GM21447 (cell line): ENCODE results near the gene CARMIL3.
"Not testable (repeated sequence)": the region's sequence is repeated elsewhere in the genome, so short reads cannot be mapped to it uniquely, and the experiment has no call there.

Experiments used
- ATAC-seq: cut with Tn5 transposase; IDR thresholded peaks from one replicate; pipeline ENCODE4 v1.9.1; 2021; ENCODE audit not compliant: unreplicated experiment

The CARMIL3 gene, protein sequence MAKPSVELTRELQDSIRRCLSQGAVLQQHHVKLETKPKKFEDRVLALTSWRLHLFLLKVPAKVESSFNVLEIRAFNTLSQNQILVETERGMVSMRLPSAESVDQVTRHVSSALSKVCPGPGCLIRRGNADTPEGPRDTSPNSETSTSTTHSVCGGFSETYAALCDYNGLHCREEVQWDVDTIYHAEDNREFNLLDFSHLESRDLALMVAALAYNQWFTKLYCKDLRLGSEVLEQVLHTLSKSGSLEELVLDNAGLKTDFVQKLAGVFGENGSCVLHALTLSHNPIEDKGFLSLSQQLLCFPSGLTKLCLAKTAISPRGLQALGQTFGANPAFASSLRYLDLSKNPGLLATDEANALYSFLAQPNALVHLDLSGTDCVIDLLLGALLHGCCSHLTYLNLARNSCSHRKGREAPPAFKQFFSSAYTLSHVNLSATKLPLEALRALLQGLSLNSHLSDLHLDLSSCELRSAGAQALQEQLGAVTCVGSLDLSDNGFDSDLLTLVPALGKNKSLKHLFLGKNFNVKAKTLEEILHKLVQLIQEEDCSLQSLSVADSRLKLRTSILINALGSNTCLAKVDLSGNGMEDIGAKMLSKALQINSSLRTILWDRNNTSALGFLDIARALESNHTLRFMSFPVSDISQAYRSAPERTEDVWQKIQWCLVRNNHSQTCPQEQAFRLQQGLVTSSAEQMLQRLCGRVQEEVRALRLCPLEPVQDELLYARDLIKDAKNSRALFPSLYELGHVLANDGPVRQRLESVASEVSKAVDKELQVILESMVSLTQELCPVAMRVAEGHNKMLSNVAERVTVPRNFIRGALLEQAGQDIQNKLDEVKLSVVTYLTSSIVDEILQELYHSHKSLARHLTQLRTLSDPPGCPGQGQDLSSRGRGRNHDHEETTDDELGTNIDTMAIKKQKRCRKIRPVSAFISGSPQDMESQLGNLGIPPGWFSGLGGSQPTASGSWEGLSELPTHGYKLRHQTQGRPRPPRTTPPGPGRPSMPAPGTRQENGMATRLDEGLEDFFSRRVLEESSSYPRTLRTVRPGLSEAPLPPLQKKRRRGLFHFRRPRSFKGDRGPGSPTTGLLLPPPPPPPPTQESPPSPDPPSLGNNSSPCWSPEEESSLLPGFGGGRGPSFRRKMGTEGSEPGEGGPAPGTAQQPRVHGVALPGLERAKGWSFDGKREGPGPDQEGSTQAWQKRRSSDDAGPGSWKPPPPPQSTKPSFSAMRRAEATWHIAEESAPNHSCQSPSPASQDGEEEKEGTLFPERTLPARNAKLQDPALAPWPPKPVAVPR (N-terminal part only)

DNA sequence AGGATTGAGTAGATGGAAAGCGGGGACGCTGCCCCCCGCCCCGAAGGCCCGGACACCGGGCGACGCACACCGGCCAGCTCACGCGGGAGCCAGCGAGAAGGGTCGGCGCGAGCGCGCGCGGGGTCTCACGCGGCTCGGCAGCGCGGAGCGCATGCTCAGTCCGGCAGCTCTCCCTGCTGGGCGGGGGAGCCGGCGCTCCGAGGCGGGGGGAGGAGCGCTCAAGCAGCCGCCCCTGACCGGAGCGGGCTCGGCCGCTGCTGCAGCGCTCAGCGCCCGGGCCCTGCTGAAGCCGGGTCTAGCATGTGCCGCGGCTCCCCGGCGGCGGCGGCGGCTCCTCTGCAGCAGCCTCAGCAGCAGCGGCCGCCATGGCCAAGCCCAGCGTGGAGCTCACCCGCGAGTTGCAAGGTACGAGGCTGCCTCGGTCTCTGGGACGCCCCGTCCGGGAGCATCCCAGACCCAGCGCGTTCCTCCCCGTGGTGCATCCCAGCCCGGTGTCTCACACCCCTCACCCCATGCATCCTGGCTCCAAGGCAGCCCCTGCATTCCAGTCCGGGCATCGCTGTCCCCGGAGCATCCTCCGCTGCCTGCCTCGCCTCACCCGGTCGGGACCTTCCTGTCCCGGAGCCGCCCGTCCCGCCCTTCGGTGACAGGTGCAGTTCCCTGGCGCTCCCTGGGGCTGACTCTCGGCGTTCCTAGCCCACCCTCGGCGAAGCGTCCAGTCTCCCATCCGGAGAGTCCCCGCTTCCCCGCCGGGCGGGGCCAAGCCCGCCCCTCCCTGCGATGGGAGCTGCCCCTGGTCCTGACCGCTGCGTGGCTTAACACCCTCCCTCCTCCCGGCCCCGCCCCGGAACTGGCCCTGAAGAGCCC, at the start of gene CARMIL3:
Gene CARMIL3 (plus strand): TSS at position 221 of the 867 bp plus-strand sequence. CDS start 145 bp downstream, at position 366.
- ATAC-seq = peak; percentile 67

DNA sequence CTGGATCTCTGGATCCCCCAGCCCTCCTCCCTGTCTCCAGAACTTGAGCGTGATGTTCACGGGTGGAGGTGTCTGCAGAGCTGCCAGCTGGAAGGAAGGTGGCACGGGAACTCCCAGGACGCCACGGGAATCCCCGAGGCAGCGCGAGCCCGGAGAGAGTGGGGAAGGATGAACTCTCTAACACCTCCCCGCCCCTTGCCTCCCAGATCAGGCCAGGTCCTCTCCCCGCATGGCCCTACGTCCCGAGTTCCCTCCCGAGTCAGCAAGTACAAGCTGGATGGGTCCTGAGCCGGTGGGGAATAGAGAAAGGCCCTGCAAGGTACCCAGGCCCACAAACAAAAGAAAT, 45.4 kb upstream of the CARMIL3 start:
- not testable (repeated sequence) for ATAC-seq

DNA sequence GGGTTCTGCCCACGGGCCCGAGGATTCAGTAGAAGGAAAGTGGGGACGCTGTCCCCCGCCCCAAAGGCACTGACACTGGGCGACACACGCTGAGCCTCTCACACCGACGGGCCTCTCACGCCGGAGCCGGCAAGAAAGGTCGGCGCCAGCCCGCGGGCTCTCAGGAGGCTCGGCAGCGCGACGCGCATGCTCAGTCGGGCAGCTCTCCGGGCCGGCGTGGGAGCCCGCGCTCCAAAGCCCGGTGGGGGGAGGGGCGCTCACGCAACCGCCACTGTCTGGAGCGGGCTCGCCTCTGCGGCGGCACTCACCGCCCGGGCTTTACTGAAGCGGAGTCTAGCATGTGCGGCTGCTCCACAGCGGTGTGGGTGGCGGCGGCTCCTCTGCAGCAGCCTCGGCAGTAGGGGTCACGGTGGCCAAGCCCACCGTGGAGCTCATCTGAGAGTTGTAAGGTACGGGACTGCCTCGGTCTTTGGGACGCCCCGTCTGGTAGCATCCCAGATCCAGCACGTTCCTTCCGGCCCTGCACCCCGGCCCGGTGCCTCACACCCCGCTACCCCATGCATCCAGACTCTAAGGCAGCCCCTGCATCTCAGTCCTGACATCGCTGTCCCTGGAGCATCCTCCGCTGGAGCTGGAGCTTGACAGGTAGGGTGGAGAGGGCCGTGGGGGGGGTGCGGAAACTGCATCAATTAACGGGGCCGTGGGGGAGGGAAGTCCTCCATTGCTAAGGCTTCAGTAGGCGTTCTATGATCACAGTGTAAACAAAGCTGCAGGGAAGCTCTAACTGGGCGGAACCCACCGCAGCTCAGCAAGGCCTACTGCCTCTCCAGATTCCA, 44.8 kb upstream of the CARMIL3 start:
- peak; percentile 74 for ATAC-seq

DNA sequence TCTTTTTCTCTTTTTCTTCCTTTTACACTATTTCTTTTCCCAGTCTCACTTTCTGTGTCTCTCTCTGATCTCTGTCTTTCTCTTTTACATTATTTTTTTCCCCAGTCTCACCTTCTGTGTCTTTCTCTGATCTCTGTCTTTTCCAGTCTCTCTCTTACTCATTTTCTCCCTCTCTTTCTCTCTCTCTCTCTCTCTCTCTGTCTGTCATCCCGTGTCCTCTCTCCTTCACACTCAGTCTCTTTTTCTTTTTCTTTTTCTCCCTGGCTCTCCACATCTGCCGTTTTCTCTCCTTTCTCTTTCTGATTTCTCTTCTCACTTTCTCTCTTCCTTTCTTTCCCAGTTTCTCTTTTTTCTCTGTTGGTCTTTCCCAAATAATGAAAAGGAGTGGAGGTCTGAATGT, 40.8 kb upstream of the CARMIL3 start:
- ATAC-seq = no peak

DNA sequence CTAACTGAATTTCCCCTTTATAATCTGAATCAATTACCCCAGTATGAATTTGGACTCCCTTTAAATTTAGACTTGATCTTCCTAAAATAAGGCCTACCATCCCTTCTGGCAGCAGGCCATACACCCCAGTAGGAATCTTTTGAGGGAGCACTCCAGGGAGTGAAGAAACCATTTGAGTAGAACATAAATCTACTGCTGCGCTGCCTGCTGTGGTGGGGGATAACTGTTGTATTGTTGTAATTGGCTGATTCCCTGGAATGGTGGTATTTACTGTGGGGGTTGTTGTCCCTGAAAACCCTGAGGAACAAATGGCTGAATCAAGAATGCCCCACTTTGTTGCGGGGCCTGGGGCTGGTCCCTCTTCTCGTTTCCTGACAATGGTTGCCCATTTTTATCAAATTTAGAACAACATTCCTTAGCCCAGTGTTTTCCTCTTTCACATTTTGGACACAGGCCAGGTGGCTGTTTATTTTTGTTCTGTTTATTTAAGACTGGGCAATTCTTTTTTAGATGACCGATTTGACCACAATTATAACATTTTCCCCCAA, 39.0 kb upstream of the CARMIL3 start:
- not testable (repeated sequence) for ATAC-seq

DNA sequence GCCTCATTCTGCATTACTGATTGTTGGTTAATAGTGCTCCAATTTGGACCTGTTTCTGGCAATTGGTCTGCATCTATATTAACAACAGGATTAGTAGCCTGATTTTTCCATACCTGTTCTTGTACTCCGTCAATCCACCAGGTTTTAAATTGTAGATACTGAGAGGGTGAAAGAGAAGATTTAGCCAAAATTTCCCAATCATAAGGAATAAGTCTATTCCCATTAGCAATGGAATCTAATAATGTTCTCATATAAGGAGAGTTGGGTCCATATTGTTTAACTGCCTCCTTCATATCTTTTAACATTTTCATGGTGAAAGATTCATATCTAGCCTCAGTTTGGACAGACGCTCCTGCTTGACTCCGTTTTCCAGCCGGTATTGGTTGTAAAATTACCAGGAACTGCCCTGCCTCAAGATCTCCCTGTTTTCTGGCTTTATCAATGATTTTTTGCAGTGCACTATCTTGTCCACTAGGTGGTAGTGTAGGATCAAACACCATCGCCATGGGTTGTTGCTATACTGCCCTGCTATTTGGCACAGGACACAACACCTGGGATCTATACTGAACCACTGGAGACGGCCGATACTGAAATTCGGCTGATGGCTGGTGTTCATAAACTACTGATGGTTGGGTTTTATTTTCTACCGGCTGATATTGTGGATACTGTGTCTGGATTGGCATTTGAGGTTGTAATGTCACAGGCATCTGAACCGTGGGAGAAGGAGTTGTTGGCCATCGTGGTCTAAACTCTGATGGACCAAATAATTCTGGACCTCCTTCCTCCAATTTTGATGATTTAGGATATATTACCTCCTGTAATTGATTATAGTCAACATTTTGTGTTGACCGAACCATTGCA, 37.9 kb upstream of the CARMIL3 start:
- peak; percentile 69 for ATAC-seq

DNA sequence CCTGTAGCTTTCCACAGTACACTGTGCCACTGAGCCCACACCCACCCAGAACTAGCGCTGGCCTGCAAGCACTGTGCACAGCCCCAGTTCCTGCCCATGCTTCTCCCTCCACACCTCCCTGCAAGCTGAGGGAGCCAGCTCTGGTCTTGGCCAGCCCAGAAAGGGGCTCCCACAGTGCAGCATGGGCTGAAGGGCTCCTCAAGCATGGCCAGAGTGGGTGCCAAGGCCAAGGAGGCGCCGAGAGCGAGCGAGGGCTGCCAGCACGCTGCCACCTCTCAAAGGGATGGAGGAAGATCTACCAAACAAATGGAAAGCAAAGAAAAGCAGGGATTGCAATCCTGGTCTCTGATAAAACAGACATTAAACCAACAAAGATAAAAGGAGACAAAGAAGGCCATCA, 36.1 kb upstream of the CARMIL3 start:
- ATAC-seq = not testable (repeated sequence)

DNA sequence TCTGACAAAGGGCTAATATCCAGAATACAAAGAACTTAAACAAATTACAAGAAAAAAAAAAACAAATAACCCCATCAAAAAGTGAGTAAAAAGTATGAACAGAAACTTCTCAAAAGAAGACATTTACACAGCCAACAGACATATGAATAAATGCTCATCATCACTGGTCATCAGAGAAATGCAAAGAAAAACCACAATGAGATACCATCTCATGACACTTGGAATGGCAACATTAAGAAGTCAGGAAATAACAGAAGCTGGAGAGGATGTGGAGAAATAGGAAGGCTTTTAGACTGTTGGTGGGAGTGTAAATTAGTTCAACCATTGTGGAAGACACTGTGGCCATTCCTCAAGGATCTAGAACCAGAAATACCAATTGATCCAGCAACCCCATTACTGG, 32.8 kb upstream of the CARMIL3 start:
- not testable (repeated sequence) for ATAC-seq

DNA sequence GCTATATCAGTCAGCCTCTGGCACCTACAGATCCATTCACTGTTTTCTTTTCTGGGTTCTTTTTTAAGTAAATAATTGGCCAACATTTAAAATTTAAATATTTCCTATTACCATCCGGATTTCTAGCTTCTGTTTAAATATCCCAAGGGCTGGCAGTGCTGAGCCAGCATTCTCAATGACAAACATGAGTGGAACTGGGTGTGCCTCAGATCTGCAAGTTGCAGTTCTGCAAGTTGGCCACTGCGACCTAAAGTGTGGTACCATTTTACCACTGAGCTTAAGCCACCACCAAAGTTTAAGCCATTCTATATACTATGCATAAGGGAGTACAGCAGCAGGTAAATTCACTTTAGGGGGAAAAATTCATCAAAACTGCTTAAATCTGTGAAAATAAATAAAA, 31.9 kb upstream of the CARMIL3 start:
- ATAC-seq = not testable (repeated sequence)

DNA sequence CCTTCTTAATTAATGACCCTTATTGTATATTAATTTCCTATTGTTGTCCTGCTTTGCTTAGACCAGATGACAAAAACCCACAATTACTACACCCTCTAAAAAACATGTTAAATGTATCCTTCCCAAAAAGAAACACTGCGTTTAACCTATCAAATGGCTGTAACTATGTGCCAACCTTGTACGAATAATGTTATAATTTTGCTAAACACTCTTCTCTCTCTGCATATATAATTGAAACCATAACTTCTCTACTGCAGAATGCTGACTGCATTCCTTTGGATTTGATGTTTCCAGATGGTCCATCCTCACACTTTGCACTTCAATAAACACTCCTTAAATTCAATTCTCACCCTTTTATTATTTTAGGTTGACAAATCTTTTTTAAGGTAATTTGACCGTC, 31.3 kb upstream of the CARMIL3 start:
- not testable (repeated sequence) for ATAC-seq

DNA sequence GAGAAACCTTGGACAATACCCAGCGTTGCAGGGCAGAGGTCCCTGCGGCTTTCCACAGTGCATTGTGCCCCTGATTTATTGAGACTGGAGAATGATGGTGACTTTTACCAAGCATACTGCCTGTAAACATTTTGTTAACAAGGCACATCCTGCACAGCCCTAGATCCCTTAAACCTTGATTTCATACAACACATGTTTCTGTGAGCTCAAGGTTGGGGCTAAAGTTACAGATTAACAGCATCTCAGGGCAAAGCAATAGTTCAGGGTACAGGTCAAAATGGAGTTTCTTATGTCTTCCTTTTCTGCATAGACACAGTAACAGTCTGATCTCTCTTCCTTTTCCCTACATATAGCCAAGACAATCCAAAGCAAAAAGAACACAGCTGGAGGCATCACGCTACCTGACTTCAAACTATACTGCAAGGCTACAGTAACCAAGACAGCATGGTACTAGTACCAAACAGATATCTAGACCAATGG, 26.8 kb upstream of the CARMIL3 start:
- ATAC-seq = not testable (repeated sequence)

DNA sequence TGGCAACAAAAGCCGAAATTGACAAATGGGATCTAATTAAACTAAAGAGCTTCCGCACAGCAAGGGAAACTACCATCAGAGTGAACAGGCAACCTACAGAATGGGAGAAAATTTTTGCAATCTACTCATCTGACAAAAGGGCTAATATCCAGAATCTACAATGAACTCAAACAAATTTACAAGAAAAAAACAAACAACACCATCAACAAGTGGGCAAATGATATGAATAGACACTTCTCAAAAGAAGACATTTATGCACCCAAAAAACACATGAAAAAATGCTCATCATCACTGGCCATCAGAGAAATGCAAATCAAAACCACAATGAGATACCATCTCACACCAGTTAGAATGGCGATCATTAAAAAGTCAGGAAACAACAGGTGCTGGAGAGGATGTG, 22.1 kb upstream of the CARMIL3 start:
- not testable (repeated sequence) for ATAC-seq

DNA sequence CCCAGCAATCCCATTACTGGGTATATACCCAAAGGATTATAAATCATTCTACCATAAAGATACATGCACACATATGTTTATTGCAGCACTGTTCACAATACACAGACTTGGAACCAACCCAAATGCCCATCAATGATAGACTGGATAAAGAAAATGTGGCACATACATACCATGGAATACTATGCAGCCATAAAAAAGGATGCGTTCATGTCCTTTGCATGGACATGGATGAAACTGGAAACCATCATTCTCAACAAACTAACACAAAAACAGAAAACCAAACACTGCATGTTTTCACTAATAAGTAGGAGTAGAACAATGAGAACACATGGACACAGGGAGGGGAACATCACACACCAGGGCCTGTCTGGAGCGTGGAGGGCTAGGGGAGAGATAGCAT, 20.5 kb upstream of the CARMIL3 start:
- ATAC-seq = not testable (repeated sequence)

DNA sequence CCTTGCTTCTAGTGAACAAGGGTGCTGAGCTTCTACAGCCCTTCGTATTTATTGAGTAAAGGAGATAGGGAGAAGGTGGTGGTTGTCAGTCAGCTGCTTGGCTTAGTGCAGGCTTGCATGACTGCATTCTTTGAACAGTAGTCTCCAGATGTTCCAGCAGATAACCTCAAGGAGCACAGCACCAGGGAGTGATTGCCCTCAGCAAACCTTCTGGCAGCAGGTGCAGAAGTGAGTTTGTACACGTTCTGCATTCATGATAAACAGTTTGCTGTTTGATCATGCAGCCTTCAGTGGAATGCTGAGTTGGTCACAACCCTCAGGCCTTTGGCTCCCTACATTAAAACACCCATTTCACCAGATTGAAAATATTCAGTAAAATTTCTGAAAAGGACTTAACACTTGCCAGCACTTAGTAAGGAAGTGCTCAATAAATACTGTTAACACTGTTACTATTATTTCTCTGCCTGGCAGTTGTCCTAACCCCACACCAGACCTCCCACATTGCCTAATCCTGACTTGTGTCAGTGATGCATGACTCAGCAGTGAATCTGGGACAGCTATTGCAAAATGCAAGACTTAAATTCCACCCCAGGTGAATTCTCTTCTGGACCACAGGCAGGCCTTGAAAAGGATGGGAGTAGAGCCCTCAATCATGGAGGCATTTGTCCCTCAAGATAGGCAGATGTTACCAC, 18.9 kb upstream of the CARMIL3 start:
- no peak for ATAC-seq

DNA sequence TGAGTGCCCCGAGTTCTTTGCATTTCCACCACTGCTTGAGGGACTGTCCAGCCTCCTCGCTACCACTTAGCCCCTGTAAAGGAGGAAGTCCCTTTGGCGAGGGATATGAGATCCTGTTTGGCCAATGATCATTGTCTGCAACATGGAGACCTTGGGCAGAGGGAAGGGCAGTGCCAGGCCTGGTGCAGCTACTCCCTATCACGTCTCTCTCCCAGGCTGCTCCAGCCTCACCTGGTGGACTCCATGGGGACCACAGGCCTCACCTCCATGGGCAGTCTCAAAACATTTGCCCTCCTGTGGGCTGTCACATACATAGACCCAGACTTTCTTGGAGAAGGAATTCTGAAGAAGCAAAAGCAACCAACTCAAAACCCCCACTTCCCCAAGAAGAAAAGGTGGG, 16.0 kb upstream of the CARMIL3 start:
- not testable (repeated sequence) for ATAC-seq

DNA sequence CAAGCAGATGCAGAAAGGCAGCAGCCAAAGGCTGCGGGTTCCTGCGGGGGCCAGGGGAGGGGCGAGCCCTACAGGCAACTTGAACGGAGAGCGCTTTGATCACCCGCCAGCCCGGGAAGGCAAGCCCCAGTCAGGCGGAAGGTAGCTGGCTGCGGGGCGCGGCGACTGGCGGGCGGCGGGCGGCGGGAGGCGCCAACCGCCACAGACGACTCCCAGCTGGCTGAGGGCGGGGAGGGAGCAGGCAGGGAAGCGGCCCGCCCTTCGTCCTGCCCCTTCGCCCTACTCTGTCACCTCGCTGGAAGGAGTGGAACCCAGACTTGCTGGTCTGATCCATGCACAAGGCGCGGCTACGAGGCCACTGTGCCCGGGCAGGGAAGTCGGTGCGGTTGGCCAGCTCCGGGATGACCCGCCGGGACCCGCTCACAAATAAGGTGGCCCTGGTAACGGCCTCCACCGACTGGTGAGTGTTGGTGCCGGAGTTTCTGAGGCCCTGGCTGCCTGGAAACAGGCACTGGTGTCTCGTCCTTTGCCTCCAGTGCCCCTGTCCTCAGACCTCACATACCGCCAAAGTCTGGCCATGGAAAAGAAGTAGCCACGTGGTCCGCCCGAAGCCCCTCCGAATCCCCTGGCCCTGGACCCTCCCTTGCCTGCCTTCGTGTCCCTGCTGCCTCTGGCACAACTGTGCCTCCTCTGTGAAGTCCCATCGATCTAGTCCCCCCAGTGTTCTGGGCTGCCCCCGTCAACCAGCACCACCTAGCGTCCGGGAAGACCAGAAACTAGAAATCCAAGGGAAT, 15.4 kb upstream of the CARMIL3 start:
- ATAC-seq = peak; percentile 82
